Mesothelial cell of epicardium (in vitro differentiated cells): Measurements from ENCODE around the gene TTC7B. TPM values are rescaled to one million over a fixed set of nuclear protein-coding genes. Genes with fewer than 3 reads are reported as not detected.

Experiments
- DNase-seq, 2 experiments: peaks; one replicate each; pipeline ENCODE4 v3.0.0; 2021; ENCODE audit warnings: low spot score in 2 of 2; ENCODE audit not compliant: unreplicated experiment in 2 of 2
- H3K27ac Mint-ChIP-seq: 2 replicates; pipeline ENCODE4 v1.8.0; 2021; ENCODE audit warnings: mixed read lengths
- H3K27me3 Mint-ChIP-seq: 2 replicates; pipeline ENCODE4 v1.8.0; 2021; ENCODE audit warnings: low read depth, mixed read lengths
- H3K36me3 Mint-ChIP-seq: 2 replicates; pipeline ENCODE4 v1.8.0; 2021; ENCODE audit warnings: mixed read lengths
- H3K4me1 Mint-ChIP-seq: 2 replicates; pipeline ENCODE4 v1.8.0; 2021; ENCODE audit warnings: mixed read lengths
- H3K4me3 Mint-ChIP-seq: 2 replicates; pipeline ENCODE4 v1.8.0; 2021; ENCODE audit warnings: mild to moderate bottlenecking, moderate library complexity, mixed read lengths
- H3K9me3 Mint-ChIP-seq: 2 replicates; pipeline ENCODE4 v1.8.0; 2021; ENCODE audit warnings: mixed read lengths
- CTCF ChIP-seq: fragments of 200-600 bp; sonication (generic); IDR thresholded peaks from one replicate; pipeline ENCODE4 v1.5.0; 2021; ENCODE audit warnings: antibody characterized with exemption; ENCODE audit not compliant: unreplicated experiment
- total RNA-seq: library from RNA; stranded (reverse); gene quantifications from 3 replicates; pipeline ENCODE4 v1.2.1, GENCODE V29; 2021

TTC7B gene
- total RNA-seq, 1 donor from 2014 or later: 56.5 TPM

DNA sequence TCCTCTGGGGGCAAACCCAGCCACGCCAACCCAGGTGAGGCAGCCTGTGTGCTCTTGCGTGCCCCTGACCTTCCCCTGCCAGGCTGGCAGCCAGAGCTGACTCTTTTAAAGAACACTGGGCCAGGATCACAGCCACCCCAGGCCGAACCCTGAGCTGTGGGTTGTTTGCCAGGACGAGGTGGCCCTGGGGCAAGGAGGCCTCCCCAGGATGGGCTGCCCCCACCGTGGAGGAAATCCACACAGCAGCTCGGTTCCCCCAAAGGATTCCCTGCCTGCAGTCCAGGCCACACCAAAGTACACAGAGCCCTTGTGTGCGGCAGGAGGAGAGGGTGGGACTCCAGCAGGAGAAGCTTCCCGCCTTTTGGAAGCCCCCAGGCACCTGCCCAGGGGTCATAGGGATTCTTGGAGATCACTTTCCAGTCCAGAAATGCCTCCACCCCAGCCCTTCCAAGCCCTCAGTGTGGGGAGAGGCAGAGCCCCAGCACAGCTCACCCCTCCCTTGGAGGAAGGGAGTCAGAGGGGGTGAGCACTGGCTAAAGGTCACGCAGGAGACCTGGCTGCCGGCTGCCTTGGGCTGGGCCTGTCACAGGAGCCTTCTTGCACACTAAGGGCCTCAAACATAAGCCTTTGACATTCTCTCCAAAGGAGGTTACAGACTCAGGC is 303.8 kb downstream of the TTC7B start:
- Mint-ChIP-seq H3K27ac (peak overlapping the region; percentile 91), H3K4me1 (peaks cover 53% of the 10 kb centered on the region)

DNA sequence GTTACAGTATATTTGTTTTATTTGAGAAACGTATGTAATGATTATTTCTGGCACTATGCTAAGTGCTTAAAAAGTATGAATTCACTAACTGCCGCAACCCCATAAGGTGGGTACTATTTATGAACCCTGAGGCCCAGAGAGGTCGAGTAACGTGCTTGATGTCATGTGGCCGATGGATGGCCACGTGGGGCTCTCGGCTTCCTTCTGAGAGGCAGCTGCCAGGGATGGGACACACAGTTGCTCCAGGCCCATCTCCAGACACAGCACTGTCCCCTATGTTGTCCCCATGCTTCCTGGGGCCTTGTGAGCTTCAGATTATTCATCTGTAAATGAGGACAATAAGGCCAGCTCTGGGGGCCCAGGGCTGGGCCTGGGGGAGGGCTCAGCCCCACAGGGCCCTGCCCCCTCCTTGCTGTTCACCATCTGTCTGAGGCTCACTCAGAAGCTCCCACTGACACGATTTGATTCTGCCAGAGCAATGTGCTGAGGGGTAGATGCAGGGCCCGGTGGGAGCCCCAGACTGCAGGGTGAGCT is 304.4 kb downstream of the TTC7B start:
- DNase-seq: no peak
- peaks cover 11% of the 10 kb centered on the region for H3K27me3 Mint-ChIP-seq
- H3K9me3 Mint-ChIP-seq: peaks cover under 1% of the 10 kb centered on the region
- H3K36me3 Mint-ChIP-seq: no peaks in the 10 kb centered on the region
- no peak overlapping the region for H3K4me3 Mint-ChIP-seq
- no peak for TF ChIP-seq CTCF
- H3K4me1 Mint-ChIP-seq: peaks cover 53% of the 10 kb centered on the region
- no peak overlapping the region for H3K27ac Mint-ChIP-seq

More for the DNA sequence above, 303.8 kb downstream of the TTC7B start:
- Mint-ChIP-seq H3K27me3 (peaks cover 11% of the 10 kb centered on the region), H3K4me3 (no peak overlapping the region), H3K9me3 (no peaks in the 10 kb centered on the region), H3K36me3 (no peaks in the 10 kb centered on the region)
- TF ChIP-seq CTCF: no peak
- no peak for DNase-seq

DNA sequence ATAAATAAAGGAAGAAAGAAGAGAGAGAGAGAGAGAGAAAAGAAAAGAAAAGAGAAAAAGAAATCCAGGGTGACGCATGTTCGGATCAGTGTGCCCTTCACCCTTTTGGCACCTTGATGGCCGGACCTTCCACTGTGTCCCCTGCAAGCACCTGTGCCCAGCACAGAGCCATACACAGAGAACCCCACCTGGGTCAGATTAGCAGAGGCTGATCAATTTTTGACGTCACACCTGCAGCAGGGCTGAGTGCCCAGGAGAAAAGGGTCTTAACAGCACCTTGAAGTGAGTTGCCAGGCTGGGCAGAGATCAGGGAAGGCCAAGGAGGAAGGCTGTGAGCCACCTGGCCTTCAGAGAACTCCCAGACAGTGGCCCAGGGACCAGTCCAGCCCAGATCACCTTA is 305.0 kb downstream of the TTC7B start:
- no peak for TF ChIP-seq CTCF
- H3K36me3 Mint-ChIP-seq: no peaks in the 10 kb centered on the region
- peaks cover 3% of the 10 kb centered on the region for H3K9me3 Mint-ChIP-seq
- H3K4me1 Mint-ChIP-seq: peaks cover 53% of the 10 kb centered on the region
- peaks cover 11% of the 10 kb centered on the region for H3K27me3 Mint-ChIP-seq
- H3K27ac Mint-ChIP-seq: no peak overlapping the region
- DNase-seq: no peak
- no peak overlapping the region for H3K4me3 Mint-ChIP-seq

DNA sequence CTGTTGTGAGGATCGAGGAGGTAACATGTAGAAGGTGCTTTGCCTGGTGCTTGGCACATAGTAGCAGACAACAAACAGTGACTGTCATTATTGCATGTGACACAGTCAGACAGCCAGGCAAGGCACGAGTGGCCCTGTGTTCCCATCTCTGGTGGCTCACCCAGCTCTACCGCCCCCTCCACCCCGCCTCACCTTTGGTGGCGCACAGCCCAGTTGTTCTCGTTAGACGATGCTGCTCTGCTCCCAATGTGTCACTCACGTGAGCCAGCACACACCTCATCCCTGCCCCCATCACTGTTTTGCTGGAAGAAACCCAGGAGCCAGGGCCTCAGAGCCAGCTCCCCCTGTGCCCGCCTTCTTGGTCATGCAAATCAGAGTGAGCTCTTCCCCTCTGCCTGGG is 306.1 kb downstream of the TTC7B start:
- H3K9me3 Mint-ChIP-seq: peaks cover 3% of the 10 kb centered on the region
- TF ChIP-seq CTCF: no peak
- H3K4me1 Mint-ChIP-seq: peaks cover 46% of the 10 kb centered on the region
- H3K27me3 Mint-ChIP-seq: peaks cover 11% of the 10 kb centered on the region
- H3K36me3 Mint-ChIP-seq: no peaks in the 10 kb centered on the region
- H3K27ac Mint-ChIP-seq: peak overlapping the region; percentile 66
- no peak for DNase-seq
- H3K4me3 Mint-ChIP-seq: no peak overlapping the region

- peaks cover 46% of the 10 kb centered on the region for H3K4me1 Mint-ChIP-seq
- peaks cover 3% of the 10 kb centered on the region for H3K9me3 Mint-ChIP-seq
- H3K4me3 Mint-ChIP-seq: no peak overlapping the region
- no peak for DNase-seq
- H3K27ac Mint-ChIP-seq: peak overlapping the region; percentile 88
- peaks cover 11% of the 10 kb centered on the region for H3K27me3 Mint-ChIP-seq
- H3K36me3 Mint-ChIP-seq: no peaks in the 10 kb centered on the region
- no peak for TF ChIP-seq CTCF
These were observed 306.8 kb downstream of the TTC7B start for GRCh38 chr14:90509403-90509802.
